Kidney glomerular epithelial cell (primary cell): ENCODE data around the gene PGAP3.

Experiments
- DNase-seq: peaks from one replicate; lab custom pipeline; 2025; lab: John Stamatoyannopoulos, UW

Gene PGAP3

DNA sequence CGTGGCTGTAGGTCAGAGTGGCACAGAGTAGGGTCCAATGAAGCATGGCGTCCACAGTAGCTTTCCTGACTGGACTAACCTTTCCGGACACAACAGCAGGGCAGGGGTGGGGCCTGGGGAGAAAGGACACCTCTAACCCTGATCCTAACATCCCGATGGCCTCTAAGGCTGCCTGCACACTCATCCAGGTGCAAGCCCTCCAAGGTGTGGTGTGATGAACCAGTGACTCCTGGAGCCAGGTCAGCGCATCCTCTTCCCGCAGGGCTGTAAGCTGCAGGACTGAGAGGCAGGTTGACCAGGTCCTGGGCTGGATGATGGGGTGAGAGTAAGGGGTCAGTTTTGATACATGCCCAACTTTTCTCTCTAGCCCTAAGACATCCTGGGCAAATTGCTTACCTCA, 8.9 kb upstream of the PGAP3 start:
- DNase-seq, result no peak

GRCh38 chr17:39695089-39695474, 7.2 kb upstream of the PGAP3 start:
- no peak for DNase-seq

DNA sequence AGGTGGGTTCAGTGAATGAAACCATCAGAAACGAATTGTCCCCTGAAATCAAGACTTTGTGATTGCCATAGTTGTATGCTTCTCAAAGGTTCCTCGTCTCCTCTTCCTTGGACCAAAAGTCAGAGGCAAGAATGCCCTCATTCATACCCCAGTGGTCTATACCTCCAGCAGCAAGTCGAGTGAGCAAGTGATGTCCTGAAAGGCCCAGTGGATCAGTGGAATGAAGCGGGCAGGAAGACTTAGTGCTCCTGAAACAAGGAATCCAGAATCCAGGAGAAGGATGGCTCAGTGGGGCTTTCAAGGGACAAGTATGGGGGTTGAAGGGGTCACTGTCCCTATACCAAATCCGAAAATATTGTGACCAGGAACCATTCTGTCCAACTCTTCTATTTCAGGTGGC, 6.7 kb upstream of the PGAP3 start:
- no peak for DNase-seq

DNA sequence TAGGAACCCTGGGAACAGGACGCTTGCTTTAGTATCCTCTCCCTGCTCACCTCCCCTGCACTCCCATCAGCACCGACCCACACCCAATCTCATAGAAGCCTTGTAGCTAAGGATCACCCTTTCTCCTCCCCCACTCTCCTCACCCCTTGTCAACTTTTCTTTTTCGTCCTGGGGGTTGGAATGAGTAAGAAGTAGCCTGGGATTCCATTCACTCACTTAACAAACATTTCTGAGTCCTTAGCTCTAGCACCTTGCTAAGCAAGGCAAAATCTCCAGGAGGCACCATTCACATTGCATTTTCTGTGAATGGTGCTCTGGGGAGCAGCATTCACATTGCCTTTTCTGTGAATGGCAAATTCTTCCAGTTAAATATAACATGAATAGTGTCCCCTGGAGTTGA, 1.1 kb upstream of the PGAP3 start:
- DNase-seq, result no peak

DNA sequence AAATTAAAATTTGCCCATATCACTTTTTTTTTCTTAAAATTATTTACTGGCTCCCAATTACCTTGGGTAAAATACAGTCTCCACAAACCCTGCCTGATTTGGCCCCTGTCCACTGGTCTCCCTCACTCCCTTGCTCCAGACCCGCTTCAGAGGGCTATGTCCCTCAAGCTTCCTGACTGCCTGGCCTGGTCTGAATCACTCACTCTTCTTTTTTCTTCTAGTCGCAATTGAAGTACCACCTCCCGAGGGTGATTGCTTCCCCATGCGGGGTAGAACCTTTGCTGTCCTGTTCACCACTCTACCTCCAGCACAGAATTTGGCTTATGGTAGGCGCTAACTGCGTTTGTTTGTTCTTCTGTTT, 598 bp upstream of the PGAP3 start:
- no peak for DNase-seq

DNA sequence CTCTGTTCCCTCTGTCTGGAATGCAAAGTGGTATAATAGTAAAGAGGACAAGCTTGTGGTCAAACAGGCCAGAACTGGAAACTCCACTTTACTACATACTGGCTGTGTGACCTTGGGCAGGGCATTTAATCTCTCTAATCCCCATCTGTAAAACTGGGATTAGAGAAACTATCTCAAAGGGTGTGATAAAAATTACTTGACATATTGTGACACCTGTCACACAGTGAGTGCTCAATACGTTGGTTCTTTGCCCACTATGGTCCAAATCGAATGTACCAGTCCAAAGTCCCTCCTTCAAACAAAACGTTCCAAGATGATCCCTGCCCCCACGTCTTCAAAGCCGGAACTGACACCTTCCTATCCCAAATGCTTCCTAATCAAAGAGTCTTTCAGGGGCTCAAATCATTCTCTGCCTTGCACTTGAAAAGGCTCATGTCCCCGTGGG, 734 bp downstream of the PGAP3 start:
- DNase-seq, result no peak

DNA sequence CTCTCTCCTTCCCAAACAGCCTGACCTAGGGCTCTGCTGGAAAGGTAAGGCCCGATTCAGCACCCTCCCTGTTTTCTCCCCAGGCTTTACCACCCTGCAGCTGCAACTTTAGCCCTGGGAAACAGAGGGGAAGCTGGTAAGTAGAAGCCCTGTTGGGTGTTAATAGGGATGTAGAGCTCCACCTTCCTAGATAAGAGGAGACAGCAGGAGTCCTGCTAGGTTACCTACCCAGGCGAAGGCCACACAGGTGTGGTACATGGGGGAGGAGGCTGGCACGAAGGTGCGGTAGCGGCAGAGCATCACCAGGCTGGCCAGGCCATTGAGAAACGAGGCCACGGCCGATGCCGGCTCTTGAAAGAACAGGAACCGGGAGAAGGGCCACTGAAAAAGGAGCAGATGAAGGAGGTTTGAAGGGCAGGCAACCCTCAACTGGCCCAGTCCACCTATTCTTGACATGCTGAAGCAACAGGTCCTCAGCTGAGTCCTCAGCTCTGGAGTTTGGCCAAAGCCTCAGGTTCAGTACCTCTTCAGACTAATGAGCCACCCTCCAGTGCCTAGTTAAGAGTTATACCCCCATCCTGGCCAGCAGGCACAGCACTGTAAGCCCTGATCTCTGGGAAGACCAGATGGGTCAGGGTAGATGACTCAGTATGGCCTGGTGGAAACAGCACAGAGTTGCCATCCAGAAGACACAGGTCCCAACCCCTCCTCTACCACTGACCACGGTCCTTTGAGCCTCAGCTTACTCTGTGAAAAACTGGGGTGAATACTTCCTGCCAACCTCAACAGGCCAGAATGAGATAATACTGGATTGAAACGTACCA, 3.3 kb downstream of the PGAP3 start:
- DNase-seq, result no peak

DNA sequence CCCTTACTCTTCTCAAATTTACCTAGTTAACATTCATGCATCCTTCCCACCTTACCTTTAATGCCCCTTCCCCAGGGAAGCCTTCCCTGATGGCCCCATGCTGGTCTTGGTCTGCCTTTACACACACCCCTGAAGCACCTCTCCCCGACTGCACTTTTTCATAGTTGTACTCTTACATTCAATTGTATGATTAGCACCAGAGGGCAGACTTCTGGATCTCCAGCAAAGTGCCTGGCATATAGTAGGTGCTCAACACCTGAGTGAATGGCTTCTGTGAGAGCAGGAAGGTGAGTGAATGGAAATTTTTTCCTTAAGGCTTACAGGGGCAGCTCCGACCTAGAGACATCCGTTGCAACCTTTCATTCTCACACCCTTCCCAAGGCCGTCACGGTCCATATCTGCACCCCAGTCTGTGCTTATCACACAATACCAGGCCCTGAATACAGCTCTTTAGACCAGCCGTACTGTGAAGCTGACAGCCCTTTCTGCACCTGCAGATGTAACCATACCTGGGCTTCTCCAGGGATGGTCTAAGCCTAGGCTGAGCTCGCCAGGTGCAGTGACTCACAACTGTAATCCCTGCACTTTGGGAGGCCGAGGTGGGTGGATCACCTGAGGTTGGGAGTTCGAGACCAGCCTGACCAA, 4.4 kb downstream of the PGAP3 start:
- DNase-seq, result no peak

DNA sequence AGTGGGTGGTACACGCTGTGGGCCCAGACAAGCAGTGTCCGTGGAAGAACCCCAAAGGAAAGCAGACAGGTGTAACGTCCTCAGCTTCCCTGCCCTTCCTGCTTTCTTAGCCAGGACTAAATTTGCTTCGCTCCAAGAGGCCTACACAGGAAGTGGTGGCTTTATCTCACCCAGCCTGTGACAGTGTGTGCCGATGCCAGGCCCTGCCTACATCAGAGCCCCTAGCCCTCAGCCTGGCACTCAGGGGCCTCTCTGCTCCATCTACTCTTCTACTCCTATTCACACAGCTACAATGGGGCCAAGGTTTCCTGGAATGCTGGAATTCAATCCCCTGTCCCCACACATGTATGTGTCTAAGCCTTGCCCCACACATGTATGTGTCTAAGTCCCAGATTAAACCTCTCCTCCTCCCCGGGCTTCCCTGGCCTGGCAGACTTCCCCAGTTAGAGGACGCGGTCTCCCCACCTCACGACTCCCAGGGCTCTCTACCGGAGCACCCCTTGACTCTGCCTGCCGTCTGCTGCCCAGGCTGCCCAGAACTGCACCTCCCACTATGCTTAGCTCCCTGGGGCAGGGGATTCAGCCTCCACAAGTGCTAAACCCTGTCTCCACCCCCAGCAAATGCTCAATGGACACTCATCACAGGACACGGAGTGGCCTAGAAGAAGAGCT, 8.2 kb downstream of the PGAP3 start:
- no peak for DNase-seq

GRCh38 chr17:39678340-39679116, 9.3 kb downstream of the PGAP3 start:
- DNase-seq, result no peak

DNA sequence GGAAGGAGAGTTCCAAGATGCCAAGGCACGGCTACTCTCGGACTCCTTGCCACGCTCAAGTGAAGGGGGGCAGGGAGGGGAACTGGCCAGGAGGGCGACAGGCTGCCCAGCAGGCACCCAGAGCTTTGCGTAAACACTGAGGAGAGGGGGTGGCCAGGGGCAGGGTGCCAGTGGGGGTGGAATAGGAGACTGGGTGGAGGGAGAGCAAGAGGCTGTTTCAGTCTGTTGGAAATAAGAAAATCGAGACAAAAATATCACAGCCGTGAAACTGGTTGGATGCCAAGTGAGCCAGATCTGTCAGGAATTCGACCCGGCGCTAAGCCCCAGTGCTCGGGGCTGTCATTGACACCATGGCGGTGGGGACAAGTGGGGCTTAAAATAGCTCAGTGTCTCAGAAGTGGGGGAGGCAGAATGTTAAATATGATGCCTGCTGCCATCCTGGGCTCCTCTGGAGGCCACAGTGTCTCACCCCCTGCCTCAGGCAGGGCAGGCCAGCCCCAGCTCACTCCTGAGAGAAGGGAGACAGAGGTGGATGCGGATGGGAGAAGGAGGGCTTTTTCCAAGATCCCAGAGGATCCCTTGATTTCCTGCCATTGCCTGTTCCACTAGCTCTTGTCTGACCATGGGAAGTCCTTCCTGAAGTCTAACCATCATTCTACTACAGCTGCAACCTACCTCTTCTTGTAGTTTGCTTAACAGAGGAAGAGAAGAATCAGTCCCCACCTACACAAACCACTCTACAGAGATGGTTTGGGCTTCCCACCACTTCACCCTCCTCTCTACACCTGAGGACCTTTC, 10.1 kb downstream of the PGAP3 start:
- DNase-seq, result no peak

DNA sequence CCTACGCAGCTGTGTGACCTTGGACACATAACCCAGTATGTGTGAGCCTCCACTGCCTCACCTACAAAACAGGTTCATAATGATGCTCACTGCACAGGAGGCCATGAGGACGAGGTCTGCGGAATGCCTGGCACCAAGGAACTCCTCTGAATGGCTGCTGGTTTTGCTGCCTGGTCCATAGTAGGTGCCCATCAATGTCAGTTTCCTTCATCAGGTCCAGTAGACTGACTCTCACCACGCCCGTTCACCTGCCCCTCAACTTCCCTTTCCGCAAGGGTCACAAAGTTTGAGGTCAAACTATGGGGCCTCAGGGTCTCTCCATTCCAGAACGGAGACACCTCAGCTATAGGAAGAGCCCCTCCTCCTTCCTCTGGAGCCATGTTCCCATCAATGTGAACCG, 10.8 kb downstream of the PGAP3 start:
- no peak for DNase-seq

DNA sequence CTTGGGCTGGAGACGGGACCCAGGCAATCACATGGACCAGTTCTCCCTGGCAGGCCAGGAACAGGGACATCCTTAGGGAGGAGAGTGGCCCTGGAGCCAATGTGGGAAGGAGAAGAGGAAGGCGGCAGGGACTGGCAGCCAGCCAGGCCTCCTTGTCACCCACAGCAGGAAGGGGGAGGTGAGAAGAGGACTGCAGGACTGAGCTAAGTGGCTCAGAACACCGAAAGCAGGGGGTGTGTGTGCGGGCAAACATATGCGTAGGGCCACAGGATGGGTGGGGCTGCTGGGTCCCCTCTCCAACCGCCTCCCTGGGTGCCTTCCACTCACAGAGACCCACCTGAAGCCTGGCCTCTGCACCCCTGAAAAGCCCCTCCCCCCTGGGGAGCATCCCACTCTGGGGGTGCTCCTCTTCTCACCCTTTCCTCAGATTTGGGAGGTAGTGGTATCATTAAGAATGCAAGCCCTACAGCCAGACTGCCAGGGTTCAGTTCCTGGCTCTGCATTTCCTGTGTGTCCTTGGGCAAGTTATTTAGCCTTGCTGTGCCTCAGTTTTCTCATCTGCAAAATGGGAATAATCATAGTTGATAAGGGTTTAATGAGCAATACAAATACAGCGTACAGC, 11.5 kb downstream of the PGAP3 start:
- DNase-seq, result no peak

- no peak for DNase-seq
Measured at GRCh38 chr17:39675390-39676082, 12.3 kb downstream of the PGAP3 start.

DNA sequence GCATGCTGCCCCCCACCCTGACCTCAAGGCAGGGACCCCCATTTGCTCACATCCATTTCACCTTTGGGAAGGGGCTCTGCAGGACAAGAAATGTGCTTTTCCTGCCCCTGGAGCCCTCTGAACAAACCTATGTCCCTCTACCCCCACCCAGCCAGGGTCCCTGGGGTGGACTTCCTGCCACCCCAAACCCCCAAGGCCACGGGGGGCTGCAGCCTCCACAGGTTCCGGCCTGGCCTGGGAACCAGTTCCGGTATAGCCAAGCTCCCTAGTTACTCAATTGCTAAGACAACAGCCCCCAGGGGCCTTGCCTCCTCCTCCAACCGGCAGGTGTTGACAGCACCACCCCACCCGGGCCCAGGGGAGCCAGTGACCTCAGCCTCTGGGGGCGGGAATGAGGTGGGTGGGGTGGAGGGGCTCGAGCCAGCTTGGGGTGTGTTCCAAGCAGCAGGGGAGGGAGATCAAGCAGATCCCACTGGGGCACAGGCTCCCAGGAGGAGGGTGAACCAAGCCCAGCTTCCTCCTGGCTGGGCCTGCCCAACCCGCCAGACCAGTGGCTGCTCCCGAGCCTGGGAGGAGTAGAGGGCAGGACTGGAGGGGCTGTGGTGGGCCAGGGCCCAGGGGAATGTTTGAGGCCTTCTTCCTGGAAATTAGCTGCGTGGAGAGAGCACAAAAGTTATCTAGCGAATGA, 13.0 kb downstream of the PGAP3 start:
- no peak for DNase-seq

GRCh38 chr17:39674179-39674578, 13.7 kb downstream of the PGAP3 start:
- DNase-seq, result no peak

GRCh38 chr17:39673335-39674081, 14.3 kb downstream of the PGAP3 start:
- no peak for DNase-seq

DNA sequence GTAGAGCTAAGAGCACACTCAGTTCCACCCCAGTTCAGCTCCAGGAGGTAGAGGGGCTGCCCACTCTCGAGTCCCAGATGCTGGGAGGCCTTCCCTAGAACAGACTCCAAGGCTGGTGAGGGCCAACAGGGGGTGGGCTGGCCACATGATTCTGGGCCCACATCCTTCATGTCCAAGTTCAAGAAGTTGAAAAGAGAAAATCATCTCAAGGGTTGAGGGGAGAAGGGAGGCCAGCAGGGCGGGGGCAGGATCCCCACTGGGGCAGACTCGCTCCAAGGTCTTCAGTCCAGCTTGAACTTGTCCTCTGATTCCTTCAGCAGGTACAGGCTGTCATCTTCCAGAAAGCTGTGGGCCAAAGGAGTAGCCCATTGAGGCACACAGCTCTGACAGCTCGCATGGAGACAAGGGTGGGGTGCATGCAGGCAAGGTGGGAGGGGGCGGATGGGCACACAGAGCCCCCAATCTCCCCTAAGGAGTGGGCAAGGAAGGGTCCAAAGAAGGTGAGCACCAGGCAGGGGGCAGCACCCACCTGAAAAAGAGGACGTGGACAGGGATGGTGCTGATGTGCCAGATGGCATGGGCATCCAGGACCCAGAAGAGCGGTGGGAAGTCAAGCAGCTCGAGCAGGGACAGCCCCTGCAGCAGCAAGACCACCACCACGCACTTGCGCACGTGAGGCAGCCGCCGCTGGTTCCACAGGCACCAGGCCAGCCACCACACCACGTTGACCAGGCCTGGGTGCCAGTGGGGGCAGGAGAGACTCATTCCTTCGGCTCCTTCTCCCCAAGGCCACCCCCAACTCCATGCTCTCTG, 15.1 kb downstream of the PGAP3 start:
- no peak for DNase-seq
